Iris pigment epithelial cell (primary cell): Measurements from ENCODE around the gene SLC35E3.
"Not testable (repeated sequence)": the region's sequence is repeated elsewhere in the genome, so short reads cannot be mapped to it uniquely, and the experiment has no call there.

Experiments used
- DNase-seq: peaks from one replicate; pipeline ENCODE4 v3.0.0-alpha.2; 2011; ENCODE audit warnings: low read depth

SLC35E3 gene

DNA sequence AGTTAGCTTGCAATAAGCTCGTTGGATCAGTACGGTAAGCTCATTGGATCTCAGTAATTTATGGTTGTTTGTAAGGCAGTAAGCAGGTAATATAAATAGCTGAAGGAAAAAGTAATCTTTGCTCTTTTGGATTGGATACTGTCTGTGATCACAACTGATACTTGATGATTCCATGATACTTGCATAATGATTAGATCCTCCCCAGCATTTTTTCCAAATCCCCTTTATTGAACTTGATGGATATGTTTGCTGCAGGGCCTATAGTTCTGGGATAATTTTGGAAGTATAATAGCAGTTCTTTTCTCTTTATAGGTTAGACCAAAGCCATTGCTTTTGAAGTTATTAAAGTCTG, 67.2 kb downstream of the SLC35E3 start:
- no peak for DNase-seq

DNA sequence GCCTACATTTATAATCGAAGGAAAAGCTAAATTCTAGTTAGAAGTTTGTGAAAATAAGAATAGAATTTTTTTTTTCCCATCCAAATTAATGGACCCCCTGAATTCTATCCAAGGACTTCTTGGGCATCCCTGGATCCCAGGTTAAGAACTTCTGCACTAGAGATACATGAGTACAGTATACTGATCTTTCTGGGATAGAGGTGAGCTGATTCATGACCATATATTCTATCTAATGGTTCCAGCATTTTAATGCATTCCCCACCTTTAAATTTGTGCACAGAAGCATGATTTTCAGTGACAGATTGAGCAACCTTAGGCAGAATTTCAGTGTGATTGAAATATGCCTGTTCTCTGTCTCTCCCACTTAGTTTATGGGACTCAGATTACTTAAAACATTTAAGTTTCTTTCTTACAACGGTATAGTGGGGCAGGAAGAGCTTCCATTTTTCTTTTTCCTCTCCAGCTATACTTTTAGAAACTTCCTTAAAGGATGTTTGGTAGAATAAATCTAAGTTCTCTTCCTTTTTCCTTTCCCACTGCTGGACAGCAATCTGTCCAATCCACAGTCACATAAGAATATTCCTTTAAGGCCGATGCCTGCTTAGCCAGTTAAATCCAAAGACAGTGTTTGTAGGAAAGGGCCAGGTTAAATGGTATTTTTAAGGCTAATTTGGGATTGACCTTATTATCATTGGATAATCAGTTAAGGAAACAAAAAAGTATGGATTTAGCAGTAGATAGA, 68.7 kb downstream of the SLC35E3 start:
- no peak for DNase-seq

DNA sequence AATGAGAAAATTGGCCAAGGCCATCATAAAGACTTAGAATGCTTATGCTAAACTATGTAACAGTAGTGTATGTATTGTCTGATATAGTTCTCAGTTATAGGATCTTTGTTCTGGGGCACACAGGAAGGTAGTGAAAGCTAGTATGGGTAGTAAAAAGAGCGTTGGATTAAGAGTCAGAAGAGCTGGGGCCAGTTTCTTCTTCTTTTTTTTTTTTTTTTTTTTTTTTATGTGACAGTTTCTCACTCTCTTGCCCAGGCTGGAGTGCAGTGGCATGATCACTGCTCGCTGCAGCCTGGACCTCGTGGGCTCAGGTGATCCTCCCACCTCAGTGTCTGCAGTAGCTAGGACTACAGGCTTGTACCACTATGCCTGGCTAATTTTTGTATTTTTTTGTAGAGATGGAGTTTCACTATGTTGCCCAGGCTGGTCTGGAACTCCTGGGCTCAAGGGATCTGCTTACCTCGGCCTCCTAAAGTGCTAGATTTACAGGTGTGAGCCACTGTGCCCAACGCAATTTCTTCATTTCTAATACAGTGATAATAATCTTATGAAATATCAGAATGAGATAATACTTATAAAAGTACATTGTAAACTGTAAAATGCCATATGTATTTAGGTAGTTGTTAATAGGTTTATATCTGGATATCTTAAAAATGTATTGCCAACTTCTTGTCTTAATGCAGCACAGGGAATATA, 69.4 kb downstream of the SLC35E3 start:
- DNase-seq = no peak

DNA sequence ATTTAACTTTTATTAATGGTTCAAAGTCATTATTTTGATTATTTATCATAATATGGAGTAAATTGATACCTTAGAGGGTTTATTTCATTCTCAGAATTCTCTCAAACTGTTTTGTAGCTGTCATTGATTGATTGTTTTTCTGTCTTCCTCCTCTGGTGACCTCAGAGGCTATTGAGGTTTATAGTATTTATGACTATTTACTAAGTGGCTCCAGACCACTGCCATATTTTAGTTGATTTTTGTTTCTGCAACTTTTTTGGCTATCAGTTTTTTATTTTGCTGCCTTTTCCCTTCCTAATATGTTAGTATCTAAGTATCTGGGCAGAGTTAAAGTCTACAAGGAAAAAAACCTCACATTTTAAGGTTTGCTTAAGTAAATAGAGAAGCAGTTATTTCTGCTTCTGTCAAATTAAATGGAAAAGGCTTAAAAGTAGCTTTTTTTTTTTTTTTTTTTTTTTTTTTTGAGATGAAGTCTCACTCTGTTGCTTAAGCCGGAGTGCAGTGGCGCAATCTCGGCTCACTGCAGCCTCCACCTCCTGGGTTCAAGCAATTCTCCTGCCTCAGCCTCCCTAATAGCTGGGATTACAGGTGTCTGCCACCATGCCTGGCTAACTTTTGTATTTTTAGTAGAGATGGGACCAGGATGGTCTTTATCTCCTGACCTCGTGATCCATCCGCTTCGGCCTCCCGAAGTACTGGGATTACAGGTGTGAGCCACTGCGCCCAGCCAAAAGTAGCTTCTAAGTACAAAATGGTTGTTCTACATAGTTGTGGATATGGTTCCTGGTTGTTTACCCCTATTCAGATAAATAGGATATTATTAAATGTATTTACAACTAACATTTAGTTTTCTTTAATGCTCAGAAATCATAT, 70.2 kb downstream of the SLC35E3 start:
- no peak for DNase-seq

DNA sequence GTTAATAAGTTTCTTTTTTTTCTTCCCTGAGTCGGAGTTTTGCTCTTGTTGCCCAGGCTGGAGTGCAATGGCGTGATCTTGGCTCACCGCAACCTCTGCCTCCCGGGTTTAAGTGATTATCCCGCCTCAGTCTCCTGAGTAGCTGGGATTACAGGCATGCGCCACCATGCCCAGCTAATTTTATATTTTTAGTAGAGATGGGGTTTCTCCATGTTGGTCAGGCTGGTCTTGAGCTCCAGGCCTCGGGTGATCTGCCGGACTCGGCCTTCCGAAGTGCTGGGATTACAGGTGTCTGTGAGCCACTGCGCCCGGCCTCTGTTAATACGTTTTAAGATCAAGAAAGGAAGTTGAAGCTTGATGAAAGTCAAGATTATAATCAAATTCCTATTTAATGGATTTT, 73.5 kb downstream of the SLC35E3 start:
- DNase-seq = not testable (repeated sequence)

DNA sequence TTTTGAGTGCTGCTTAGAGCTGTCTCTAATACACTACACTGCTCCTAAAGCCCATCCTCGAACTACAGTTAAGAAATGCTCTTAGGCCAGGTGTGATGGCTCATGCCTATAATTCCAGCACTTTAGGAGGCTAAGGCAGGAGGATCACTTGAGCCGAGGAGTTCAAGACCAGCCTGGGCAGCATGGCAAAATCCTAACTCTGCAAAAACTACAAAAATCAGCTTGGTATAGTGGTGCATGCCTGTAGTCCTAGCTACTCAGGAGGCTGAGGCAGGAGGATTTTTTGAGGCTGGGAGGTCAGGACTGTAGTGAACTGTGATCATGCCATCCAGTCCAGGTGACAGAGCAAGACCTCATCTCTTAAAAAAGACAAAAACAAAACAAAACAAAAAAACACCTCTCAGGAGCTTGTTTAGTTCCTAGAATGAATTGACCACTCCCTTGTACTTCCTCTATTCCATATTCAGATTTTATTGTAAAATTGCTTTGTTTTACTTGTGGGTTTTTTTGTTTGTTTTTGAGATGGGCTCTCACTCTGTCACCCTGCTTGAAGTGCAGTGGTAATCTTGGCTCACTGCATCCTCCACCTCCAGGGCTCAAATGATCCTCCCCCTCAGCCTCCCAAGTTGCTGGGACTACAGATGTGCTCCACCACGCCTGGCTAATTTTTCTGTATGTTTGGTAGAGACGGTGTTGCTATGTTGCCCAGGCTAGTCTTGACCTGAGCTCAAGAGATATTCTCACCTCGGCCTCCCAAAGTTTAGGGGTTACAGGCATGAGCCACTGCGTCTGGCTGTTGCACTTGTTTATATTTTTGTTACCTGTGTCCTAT, 75.6 kb downstream of the SLC35E3 start:
- DNase-seq = no peak

DNA sequence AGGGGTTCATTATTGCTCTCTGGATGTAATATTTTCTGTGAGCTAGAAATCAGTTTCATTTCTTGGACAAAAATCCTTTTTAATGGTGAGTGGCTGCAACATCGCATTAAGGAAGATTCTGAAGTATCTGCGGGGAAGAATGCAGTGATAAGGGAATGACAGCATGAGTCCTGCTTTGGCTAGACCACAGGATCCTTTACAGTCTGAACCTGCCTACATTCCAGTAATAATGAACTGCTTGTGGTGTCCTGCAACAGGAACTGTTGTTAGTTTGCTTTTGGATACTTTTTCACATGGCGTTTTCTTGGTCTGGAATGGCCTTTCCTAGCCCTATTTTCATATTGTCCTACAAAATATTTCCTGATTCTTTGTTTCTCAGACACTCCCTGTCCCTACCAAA, 77.7 kb downstream of the SLC35E3 start:
- peak; percentile 82 for DNase-seq

DNA sequence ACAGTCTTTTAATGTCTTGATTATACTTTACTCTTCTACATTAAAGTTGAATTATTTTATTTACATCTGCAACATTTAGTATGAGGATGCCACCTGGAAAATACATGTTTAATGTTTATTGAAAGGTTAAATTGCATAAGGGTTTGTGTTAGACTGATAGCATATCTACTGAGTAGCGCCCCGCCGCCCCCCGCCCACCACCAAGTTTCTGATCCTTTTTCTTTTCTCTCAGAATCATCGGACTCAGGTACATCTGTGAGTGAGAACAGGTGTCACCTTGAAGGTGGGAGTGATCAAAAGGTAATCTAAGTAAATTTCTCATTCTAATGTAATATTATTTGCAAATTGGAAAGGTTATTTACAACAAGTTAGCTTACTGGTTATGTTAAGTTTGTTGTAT, 78.2 kb downstream of the SLC35E3 start:
- DNase-seq = no peak

DNA sequence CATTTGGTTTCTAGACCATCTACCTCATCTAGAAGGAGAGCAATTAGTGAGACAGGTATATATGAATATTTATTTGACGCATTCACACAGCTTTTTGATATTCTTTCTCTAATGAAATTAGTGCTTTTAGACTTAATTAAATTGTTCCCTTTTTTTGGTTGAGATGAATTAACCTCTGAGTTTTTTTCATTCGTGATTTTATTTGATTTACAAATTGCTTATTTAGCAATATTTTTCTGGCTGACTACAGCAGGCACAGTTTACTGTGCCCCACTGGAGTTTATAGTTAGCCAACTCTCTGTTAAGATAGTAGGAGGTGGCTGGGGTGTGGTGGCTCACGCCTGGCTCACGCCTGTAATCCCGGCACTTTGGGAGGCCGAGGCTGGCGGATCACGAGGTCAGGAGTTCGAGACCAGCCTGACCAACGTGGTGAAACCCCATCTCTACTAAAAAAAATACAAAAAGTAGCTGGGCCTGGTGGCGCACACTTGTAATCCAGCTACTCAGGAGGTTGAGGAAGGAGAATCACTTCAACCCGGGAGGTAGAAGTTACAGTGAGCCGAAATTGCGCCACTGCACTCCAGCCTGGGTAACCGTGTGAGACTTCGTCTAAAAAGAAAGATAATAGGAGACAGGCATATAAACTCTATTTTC, 78.7 kb downstream of the SLC35E3 start:
- no peak for DNase-seq

DNA sequence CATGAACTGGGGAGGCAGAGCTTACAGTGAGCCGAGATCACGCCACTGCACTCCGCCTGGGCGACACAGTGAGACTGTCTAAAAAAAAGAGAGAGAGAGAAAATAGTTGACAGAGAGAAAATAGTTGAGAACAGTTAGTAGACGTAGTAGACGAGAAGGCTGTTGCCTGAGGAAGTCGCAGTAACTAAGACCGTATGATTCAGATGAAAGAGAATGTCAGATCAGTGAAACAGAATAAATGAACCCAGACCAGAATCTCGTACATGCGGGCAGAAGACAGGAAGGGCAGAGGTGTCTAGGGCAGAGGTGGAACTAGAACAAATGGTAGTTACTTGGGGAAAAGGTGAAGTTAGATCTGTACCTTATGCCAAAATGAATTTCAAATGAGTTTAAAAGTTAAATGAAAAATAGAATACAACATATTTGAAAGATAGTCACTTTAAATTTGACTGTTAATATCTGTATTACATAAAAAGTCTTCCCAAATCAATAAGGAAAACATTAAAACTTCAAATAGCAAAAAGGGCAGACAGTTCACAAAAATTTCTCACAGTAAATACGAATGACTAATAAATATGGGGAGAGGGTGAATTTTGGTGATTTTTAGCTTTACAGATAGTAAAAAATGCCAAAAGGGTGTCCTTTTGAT, 79.7 kb downstream of the SLC35E3 start:
- peak; percentile 42 for DNase-seq

DNA sequence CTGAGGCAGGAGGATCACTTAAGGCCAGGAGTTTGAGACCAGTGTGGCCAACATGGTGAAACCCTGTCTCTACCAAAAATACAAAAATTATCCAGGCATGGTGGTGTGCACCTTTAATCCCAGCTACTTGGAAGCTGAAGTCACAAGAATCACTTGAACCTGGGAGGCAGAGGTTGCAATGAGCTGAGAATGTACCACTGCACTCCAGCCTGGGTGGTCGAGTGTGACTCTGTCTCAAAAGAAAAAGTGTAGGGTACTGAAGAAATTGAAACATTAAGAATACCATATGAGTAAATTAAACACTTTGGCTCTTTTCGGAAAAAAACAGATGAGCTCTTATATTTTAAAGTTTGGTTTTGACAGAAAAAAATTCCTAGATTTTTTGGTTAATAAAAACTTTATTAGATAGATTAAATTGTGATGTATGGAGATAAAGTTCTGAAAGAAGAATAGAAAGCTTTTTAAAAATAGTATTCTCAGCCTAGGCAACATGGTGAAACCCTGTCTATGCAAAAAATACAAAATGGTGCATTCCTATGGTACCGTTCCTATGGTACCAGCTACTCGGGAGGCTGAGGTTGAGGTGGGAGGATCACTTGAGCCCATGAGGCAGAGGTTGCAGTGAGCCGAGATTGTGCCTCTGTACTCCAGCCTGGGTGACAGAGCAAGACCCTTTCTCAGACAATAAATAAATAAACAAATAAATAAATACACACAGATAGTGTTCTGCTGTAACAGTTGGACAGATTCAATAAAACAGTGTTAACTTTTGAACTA, 82.1 kb downstream of the SLC35E3 start:
- no peak for DNase-seq

DNA sequence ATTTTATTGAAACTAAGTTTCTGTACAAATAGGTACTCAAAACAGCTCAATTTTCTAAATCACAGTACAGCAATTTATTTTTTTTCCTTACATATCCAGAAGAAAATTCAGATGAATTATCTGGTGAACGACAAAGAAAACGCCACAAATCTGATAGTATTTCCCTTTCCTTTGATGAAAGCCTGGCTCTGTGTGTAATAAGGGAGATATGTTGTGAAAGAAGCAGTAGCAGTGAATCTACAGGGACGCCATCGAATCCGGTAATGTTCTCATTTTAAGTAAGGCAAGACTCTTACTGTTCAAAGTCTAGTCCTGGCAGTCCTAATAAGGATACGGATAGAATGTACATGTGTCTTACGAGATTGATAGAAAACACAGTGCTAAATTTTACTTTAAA, 82.7 kb downstream of the SLC35E3 start:
- no peak for DNase-seq
